K562 (cell line): ENCODE measurements around the gene GGA3. TPM values are rescaled to one million over a fixed set of nuclear protein-coding genes. Genes with fewer than 3 reads are reported as not detected.
A peak's percentile ranks its signal among the peaks of the same experiment; 100 is the strongest.

Source experiments
- CCAR2 ChIP-seq: fragments of 200-400 bp; formaldehyde crosslinking; IDR thresholded peaks from 2 replicates; pipeline ENCODE4 v1.6.1; 2017; ENCODE audit warnings: mild to moderate bottlenecking, low read depth, low read length
- E2F4 ChIP-seq: sonication (generic); formaldehyde crosslinking; IDR thresholded peaks from 2 replicates; pipeline ENCODE4 v1.8.0; 2022; ENCODE audit warnings: mild to moderate bottlenecking, low read depth, missing genetic modification reagents
- MEIS2 ChIP-seq: fragments of 450-650 bp; IDR thresholded peaks from 2 replicates; pipeline ENCODE4 v1.6.1; 2014; ENCODE audit warnings: mild to moderate bottlenecking; ENCODE audit not compliant: partially characterized antibody
- NONO ChIP-seq, 2 experiments: fragments of 200-400 bp in 1 of 2; fragments of 450-650 bp in 1 of 2; formaldehyde crosslinking in 1 of 2; IDR thresholded peaks; 2 replicates each; pipeline ENCODE4 v1.6.1; 2017; ENCODE audit warnings: low read depth in 2 of 2, mild to moderate bottlenecking in 2 of 2, moderate library complexity in 2 of 2, low read length in 1 of 2
- NR2F6 ChIP-seq: fragments of 450-650 bp; formaldehyde crosslinking; IDR thresholded peaks from 2 replicates; pipeline ENCODE4 v1.4.0; 2020; ENCODE audit warnings: mild to moderate bottlenecking
- PHB2 ChIP-seq: fragments of 450-650 bp; IDR thresholded peaks from 2 replicates; pipeline ENCODE4 v1.6.1; 2017; ENCODE audit warnings: low read depth
- RBBP5 ChIP-seq: fragments of 200-600 bp; sonication (generic); IDR thresholded peaks from 2 replicates; pipeline ENCODE4 v1.6.1; 2012; ENCODE audit warnings: borderline replicate concordance, mild to moderate bottlenecking, low read length, control low read depth, inconsistent platforms; ENCODE audit not compliant: insufficient read depth, poor library complexity, severe bottlenecking
- RBM25 ChIP-seq: fragments of 200-400 bp; formaldehyde crosslinking; IDR thresholded peaks from 2 replicates; pipeline ENCODE4 v1.6.1; 2018; ENCODE audit warnings: low read length, low read depth, moderate library complexity; ENCODE audit not compliant: severe bottlenecking
- RNF2 ChIP-seq: sonication (generic); IDR thresholded peaks from 2 replicates; pipeline ENCODE4 v1.6.1; 2016
- ZC3H11A ChIP-seq: IDR thresholded peaks from 2 replicates; pipeline ENCODE4 v1.6.1; 2012; ENCODE audit warnings: low read depth, low read length, improper control_type of control experiment
- ZNF217 ChIP-seq: sonication (generic); formaldehyde crosslinking; IDR thresholded peaks from 2 replicates; pipeline ENCODE4 v1.8.0; 2022; ENCODE audit warnings: mild to moderate bottlenecking, missing genetic modification reagents
- ZNF3 ChIP-seq: fragments of 250-450 bp; sonication (Bioruptor Pico); IDR thresholded peaks from 2 replicates; pipeline ENCODE4 v1.5.0; 2021; ENCODE audit warnings: mild to moderate bottlenecking, moderate library complexity
- ZNF398 ChIP-seq: fragments of 250-450 bp; sonication (Bioruptor Pico); IDR thresholded peaks from 2 replicates; pipeline ENCODE4 v1.8.0; 2021; ENCODE audit warnings: moderate library complexity, mild to moderate bottlenecking, inconsistent platforms
- ZNF431 ChIP-seq: sonication (generic); formaldehyde crosslinking; IDR thresholded peaks from 2 replicates; pipeline ENCODE4 v1.8.0; 2022; ENCODE audit warnings: mild to moderate bottlenecking, missing genetic modification reagents
- ZNF511 ChIP-seq: sonication (generic); formaldehyde crosslinking; IDR thresholded peaks from 2 replicates; pipeline ENCODE4 v1.8.0; 2022; ENCODE audit warnings: mild to moderate bottlenecking, missing genetic modification reagents
- polyA plus RNA-seq, 8 experiments: library from polyadenylated mRNA; depleted of rRNA in 4 of 8; stranded (reverse) in 5 of 8; unstranded in 3 of 8; fragments of >200 nt; fragmentation: Nextera tagmentation in 2 of 8; fragmentation: Illumina TruSeq in 1 of 8; extraction: Ambion mirVana in 2 of 8; extraction: Trizol in 1 of 8; gene quantifications; 2 replicates each; pipeline versions ENCODE4 v1.2.1 to v1.2.3, GENCODE V29; 2011 to 2014; ENCODE audit warnings: inconsistent platforms in 1 of 8, missing spikeins in 1 of 8
- total RNA-seq, 7 experiments: library from RNA; depleted of rRNA in 6 of 7; stranded (reverse); fragments of >200 nt in 6 of 7; fragmentation: Illumina TruSeq in 2 of 7; extraction: Trizol in 2 of 7; gene quantifications; 2 replicates each; pipeline versions ENCODE4 v1.2.1 to v1.2.3, GENCODE V29; 2011 to 2021; ENCODE audit warnings: low replicate concordance in 1 of 7
- TF ChIP-seq, protein P1 (sequence below): sonication (generic); formaldehyde crosslinking; IDR thresholded peaks from 2 replicates; pipeline ENCODE4 v1.8.0; 2023; ENCODE audit warnings: mild to moderate bottlenecking, missing genetic modification reagents
- TF ChIP-seq, protein P2 (sequence below): fragments of 450-650 bp; formaldehyde crosslinking; IDR thresholded peaks from 2 replicates; pipeline ENCODE4 v1.4.0; 2020; ENCODE audit warnings: mild to moderate bottlenecking, mixed read lengths

Gene GGA3
- total and polyA plus RNA-seq, 9 of the 15 experiments (the other 6 are each of a cell fraction or from before 2014, with no cell fraction given): 5.7 to 64.9 (median 25.4) TPM

- TF ChIP-seq PHB2 (no peak), RNF2 (no peak), ZC3H11A (no peak), E2F4 (no peak), ZNF3 (no peak), CCAR2 (no peak), ZNF217 (no peak), RBBP5 (no peak), ZNF511 (CRISPR knock-in tag) (peak; percentile 75), NR2F6 (CRISPR knock-in tag) (no peak), MEIS2 (no peak), NONO (IDR thresholded peaks at IDR 0.05; ENCODE audit: low read depth in 2 of 2, low read length in 1 of 2) (peak in 1 of 2 experiments; percentile 76; a peak in 2 of 4 replicates), ZNF398 (no peak), RBM25 (no peak), ZNF431 (CRISPR knock-in tag) (peak; percentile 38; the same call in 1 of the 2 replicates)
- TF ChIP-seq, protein P1, sequence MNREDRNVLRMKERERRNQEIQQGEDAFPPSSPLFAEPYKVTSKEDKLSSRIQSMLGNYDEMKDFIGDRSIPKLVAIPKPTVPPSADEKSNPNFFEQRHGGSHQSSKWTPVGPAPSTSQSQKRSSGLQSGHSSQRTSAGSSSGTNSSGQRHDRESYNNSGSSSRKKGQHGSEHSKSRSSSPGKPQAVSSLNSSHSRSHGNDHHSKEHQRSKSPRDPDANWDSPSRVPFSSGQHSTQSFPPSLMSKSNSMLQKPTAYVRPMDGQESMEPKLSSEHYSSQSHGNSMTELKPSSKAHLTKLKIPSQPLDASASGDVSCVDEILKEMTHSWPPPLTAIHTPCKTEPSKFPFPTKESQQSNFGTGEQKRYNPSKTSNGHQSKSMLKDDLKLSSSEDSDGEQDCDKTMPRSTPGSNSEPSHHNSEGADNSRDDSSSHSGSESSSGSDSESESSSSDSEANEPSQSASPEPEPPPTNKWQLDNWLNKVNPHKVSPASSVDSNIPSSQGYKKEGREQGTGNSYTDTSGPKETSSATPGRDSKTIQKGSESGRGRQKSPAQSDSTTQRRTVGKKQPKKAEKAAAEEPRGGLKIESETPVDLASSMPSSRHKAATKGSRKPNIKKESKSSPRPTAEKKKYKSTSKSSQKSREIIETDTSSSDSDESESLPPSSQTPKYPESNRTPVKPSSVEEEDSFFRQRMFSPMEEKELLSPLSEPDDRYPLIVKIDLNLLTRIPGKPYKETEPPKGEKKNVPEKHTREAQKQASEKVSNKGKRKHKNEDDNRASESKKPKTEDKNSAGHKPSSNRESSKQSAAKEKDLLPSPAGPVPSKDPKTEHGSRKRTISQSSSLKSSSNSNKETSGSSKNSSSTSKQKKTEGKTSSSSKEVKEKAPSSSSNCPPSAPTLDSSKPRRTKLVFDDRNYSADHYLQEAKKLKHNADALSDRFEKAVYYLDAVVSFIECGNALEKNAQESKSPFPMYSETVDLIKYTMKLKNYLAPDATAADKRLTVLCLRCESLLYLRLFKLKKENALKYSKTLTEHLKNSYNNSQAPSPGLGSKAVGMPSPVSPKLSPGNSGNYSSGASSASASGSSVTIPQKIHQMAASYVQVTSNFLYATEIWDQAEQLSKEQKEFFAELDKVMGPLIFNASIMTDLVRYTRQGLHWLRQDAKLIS: peak; percentile 30; the same call in 1 of the 2 replicates
- TF ChIP-seq, protein P2, sequence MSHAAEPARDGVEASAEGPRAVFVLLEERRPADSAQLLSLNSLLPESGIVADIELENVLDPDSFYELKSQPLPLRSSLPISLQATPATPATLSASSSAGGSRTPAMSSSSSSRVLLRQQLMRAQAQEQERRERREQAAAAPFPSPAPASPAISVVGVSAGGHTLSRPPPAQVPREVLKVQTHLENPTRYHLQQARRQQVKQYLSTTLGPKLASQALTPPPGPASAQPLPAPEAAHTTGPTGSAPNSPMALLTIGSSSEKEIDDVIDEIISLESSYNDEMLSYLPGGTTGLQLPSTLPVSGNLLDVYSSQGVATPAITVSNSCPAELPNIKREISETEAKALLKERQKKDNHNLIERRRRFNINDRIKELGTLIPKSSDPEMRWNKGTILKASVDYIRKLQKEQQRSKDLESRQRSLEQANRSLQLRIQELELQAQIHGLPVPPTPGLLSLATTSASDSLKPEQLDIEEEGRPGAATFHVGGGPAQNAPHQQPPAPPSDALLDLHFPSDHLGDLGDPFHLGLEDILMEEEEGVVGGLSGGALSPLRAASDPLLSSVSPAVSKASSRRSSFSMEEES (CRISPR knock-in tag): peak; percentile 19; the same call in 1 of the 2 replicates
Observed at GRCh38 chr17:75240394-75241142, 20.8 kb downstream of the GGA3 start (continued).
